ENCODE measurements around the gene FADS1. TPM values are rescaled to one million over a fixed set of nuclear protein-coding genes. Genes with fewer than 3 reads are reported as not detected.

FADS1 gene
- total RNA-seq, 1 donor from 2014 or later = 96.3 TPM

DNA sequence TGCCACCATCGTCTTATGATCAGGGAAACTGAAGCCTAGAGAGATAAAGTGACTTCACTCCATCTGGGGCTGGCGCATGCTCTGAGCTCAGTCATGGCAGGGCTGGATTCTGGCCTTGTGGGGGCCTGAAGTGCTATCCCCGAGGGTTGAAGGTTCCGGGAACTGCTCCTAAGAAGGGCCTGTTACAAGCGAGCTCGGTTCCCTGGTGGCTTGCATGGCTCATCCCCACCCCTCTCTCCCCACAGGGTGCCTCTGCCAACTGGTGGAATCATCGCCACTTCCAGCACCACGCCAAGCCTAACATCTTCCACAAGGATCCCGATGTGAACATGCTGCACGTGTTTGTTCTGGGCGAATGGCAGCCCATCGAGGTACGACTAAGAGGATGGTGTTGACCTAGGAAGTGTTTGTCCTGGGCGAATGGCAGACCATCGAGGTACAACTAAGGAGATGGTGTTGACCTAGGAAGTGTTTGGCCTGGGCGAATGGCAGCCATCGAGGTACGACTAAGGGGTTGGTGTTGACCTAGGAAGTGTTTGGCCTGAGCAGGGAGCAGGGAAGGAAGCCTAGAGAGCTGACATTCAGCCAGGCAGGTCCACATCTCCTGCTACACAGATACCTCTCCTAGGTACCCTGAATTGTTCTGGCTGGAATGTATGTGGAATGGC lies 31.2 kb upstream of the FADS1 start:
- TF ChIP-seq, protein P1, sequence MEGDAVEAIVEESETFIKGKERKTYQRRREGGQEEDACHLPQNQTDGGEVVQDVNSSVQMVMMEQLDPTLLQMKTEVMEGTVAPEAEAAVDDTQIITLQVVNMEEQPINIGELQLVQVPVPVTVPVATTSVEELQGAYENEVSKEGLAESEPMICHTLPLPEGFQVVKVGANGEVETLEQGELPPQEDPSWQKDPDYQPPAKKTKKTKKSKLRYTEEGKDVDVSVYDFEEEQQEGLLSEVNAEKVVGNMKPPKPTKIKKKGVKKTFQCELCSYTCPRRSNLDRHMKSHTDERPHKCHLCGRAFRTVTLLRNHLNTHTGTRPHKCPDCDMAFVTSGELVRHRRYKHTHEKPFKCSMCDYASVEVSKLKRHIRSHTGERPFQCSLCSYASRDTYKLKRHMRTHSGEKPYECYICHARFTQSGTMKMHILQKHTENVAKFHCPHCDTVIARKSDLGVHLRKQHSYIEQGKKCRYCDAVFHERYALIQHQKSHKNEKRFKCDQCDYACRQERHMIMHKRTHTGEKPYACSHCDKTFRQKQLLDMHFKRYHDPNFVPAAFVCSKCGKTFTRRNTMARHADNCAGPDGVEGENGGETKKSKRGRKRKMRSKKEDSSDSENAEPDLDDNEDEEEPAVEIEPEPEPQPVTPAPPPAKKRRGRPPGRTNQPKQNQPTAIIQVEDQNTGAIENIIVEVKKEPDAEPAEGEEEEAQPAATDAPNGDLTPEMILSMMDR (IDR thresholded peaks at IDR 0.05; ENCODE audit: insufficient read depth, low read length, poor library complexity, severe bottlenecking) = no peak
- Histone ChIP-seq H3K4me3 (ENCODE audit: low read depth, low read length) (no peak overlapping the region), H3K27me3 (ENCODE audit: control insufficient read depth, insufficient read depth, low read length) (no peaks in the 10 kb centered on the region), H3K36me3 (ENCODE audit: control insufficient read depth, insufficient read depth, low read length) (peaks cover 10% of the 10 kb centered on the region)
- no peak for DNase-seq (ENCODE audit: low read depth)

- Histone ChIP-seq H3K36me3 (ENCODE audit: control insufficient read depth, insufficient read depth, low read length) (peaks cover 12% of the 10 kb centered on the region), H3K27me3 (ENCODE audit: control insufficient read depth, insufficient read depth, low read length) (no peaks in the 10 kb centered on the region), H3K4me3 (ENCODE audit: low read depth, low read length) (no peak overlapping the region)
- DNase-seq (ENCODE audit: low read depth) = no peak
- TF ChIP-seq, protein P1 (IDR thresholded peaks at IDR 0.05; ENCODE audit: insufficient read depth, low read length, poor library complexity, severe bottlenecking) = no peak
These were observed 29.7 kb upstream of the FADS1 start for GRCh38 chr11:61846362-61847020.

GRCh38 chr11:61844909-61845565 lies 28.2 kb upstream of the FADS1 start:
- Histone ChIP-seq H3K4me3 (ENCODE audit: low read depth, low read length) (no peak overlapping the region), H3K36me3 (ENCODE audit: control insufficient read depth, insufficient read depth, low read length) (peaks cover 20% of the 10 kb centered on the region), H3K27me3 (ENCODE audit: control insufficient read depth, insufficient read depth, low read length) (no peaks in the 10 kb centered on the region)
- DNase-seq (ENCODE audit: low read depth) = no peak
- TF ChIP-seq, protein P1 (IDR thresholded peaks at IDR 0.05; ENCODE audit: insufficient read depth, low read length, poor library complexity, severe bottlenecking) = no peak

GRCh38 chr11:61842528-61842820 lies 25.7 kb upstream of the FADS1 start:
- Histone ChIP-seq H3K4me3 (ENCODE audit: low read depth, low read length) (no peak overlapping the region), H3K36me3 (ENCODE audit: control insufficient read depth, insufficient read depth, low read length) (peaks cover 10% of the 10 kb centered on the region), H3K27me3 (ENCODE audit: control insufficient read depth, insufficient read depth, low read length) (no peaks in the 10 kb centered on the region)
- no peak for DNase-seq (ENCODE audit: low read depth)
- TF ChIP-seq, protein P1 (IDR thresholded peaks at IDR 0.05; ENCODE audit: insufficient read depth, low read length, poor library complexity, severe bottlenecking) = no peak

DNA sequence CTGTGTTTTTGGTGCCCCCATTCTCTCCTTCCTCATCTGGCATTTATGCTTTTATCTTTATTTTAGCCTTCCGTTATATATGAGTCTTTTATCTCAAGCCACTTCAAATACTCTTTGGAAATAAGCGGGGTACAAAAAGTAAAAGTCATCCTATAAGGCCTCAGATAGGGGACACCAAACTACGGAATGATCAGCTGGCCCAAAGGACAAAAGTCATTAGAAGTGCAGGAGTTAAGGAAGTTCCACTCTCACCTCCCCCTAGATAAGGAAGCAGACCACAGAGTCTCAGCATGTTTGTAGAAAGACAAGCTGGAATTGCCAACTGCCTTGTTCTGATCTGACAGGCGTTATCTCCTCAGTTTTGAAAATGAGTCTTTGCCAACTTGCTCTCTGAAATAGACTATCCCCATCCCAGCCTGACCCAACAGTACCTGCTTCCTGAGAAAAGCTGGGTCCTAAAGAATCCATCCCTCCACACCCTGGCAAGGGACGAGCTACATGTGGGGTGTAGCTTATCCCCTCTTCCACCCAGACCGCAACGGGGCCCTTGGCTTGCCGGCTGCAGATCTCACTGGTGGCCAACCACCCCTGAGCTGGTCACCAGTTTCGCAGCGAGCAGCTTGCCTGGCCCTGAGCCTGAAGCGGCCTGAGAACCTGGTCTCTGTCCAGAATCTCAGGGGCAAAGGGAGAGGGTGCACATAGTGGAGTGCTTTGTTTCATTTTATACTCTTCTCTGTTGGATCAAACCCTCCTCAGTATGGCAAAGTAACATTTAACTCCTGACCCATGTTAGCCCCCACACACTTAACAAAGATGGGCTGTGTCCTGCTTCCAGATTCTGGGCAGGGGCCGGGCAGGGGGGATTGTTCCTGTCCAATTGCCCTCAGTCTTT lies 25.1 kb upstream of the FADS1 start:
- no peak for DNase-seq (ENCODE audit: low read depth)
- TF ChIP-seq, protein P1 (IDR thresholded peaks at IDR 0.05; ENCODE audit: insufficient read depth, low read length, poor library complexity, severe bottlenecking) = no peak
- peaks cover 10% of the 10 kb centered on the region for H3K36me3 ChIP-seq (ENCODE audit: control insufficient read depth, insufficient read depth, low read length)

More for the DNA sequence above, 25.1 kb upstream of the FADS1 start:
- no peak overlapping the region for H3K4me3 ChIP-seq (ENCODE audit: low read depth, low read length)
- no peaks in the 10 kb centered on the region for H3K27me3 ChIP-seq (ENCODE audit: control insufficient read depth, insufficient read depth, low read length)
